Activated CD4-positive, alpha-beta memory T cell treated with anti-CD3 and anti-CD28 coated beads, Interleukin-2, amount 10 ng/mL, durations not matched to agents 7 days and 5 days (primary cell): ENCODE results near the gene SYT9. TPM values are rescaled to one million over a fixed set of nuclear protein-coding genes. Genes with fewer than 3 reads are reported as not detected.

ENCODE experiments used
- CTCF ChIA-PET: fragments of 350-600 bp; sonication (Branson Sonifier 250); formaldehyde crosslinking; loops from one replicate; lab custom pipeline; 2021; ENCODE audit warnings: antibody characterized with exemption, inconsistent platforms; lab: Charles Lee
- POLR2A ChIA-PET: fragments of 350-600 bp; sonication (Branson Sonifier 250); formaldehyde crosslinking; loops from one replicate; lab custom pipeline; 2021; ENCODE audit warnings: antibody characterized with exemption; lab: Charles Lee
- DNase-seq: peaks from one replicate; pipeline ENCODE4 v3.0.0-alpha.2; 2020
- H3K27ac Mint-ChIP-seq: one replicate; pipeline ENCODE4 v1.8.0; 2021; ENCODE audit warnings: mild to moderate bottlenecking, mixed read lengths
- H3K27me3 Mint-ChIP-seq: one replicate; pipeline ENCODE4 v1.8.0; 2021; ENCODE audit warnings: mixed read lengths
- H3K36me3 Mint-ChIP-seq: one replicate; pipeline ENCODE4 v1.8.0; 2021; ENCODE audit warnings: low read depth, mixed read lengths
- H3K4me1 Mint-ChIP-seq: one replicate; pipeline ENCODE4 v1.8.0; 2021; ENCODE audit warnings: mixed read lengths
- H3K4me3 Mint-ChIP-seq: one replicate; pipeline ENCODE4 v1.8.0; 2021; ENCODE audit warnings: mild to moderate bottlenecking, mixed read lengths
- H3K9me3 Mint-ChIP-seq: one replicate; pipeline ENCODE4 v1.8.0; 2021; ENCODE audit warnings: mixed read lengths
- total RNA-seq, 2 experiments: library from RNA; stranded (reverse); gene quantifications; one replicate each; pipeline ENCODE4 v1.2.3, GENCODE V29; 2021

Gene SYT9
- total RNA-seq, 2 experiments from 2014 or later: not detected

GRCh38 chr11:7484131-7484530, 232.4 kb downstream of the SYT9 start:
- no peak for DNase-seq
- no peaks in the 10 kb centered on the region for H3K36me3 Mint-ChIP-seq
- ChIA-PET CTCF (no interaction called here), POLR2A (no interaction called here)
- peaks cover 6% of the 10 kb centered on the region for H3K27me3 Mint-ChIP-seq
- no peak overlapping the region for H3K4me3 Mint-ChIP-seq
- no peaks in the 10 kb centered on the region for H3K4me1 Mint-ChIP-seq
- no peaks in the 10 kb centered on the region for H3K9me3 Mint-ChIP-seq
- no peak overlapping the region for H3K27ac Mint-ChIP-seq

- CTCF ChIA-PET: no interaction called here
- H3K9me3 Mint-ChIP-seq: no peaks in the 10 kb centered on the region
- DNase-seq: no peak
Observed at GRCh38 chr11:7484645-7485044, 232.9 kb downstream of the SYT9 start.

GRCh38 chr11:7485186-7486097, 233.7 kb downstream of the SYT9 start, which contains the start of gene OLFML1:
Gene OLFML1 (plus strand): TSS chr11:7485506. CDS start chr11:7485876, 370 bp downstream.
- CTCF ChIA-PET: interaction anchor here (0.8 kb wide), 1 partner anchor 180 kb away, joined by 3 read pairs; no protein-coding TSS in a partner anchor
- POLR2A ChIA-PET: no interaction called here
- H3K9me3 Mint-ChIP-seq: no peaks in the 10 kb centered on the region
- no peak within 1 kb of the TSS for H3K27ac Mint-ChIP-seq
- no peaks in the 10 kb centered on the region for H3K4me1 Mint-ChIP-seq
- H3K36me3 Mint-ChIP-seq: no peaks in the 10 kb centered on the region
- no peak for DNase-seq
- H3K4me3 Mint-ChIP-seq: no peak within 1 kb of the TSS
- peaks cover 10% of the 10 kb centered on the region for H3K27me3 Mint-ChIP-seq

More at GRCh38 chr11:7484645-7485044, 232.9 kb downstream of the SYT9 start:
- no peaks in the 10 kb centered on the region for H3K36me3 Mint-ChIP-seq
- H3K27ac Mint-ChIP-seq: no peak overlapping the region
- no peak overlapping the region for H3K4me3 Mint-ChIP-seq
- no peaks in the 10 kb centered on the region for H3K4me1 Mint-ChIP-seq
- POLR2A ChIA-PET: no interaction called here
- H3K27me3 Mint-ChIP-seq: peaks cover 10% of the 10 kb centered on the region

- no peak for DNase-seq
- Mint-ChIP-seq H3K27me3 (peaks cover 14% of the 10 kb centered on the region), H3K4me3 (no peak overlapping the region), H3K27ac (no peak overlapping the region), H3K36me3 (no peaks in the 10 kb centered on the region), H3K4me1 (no peaks in the 10 kb centered on the region), H3K9me3 (no peaks in the 10 kb centered on the region)
- CTCF ChIA-PET: no interaction called here
- POLR2A ChIA-PET: no interaction called here
Observed at GRCh38 chr11:7486098-7486780, 234.5 kb downstream of the SYT9 start.

- POLR2A ChIA-PET: no interaction called here
- H3K27me3 Mint-ChIP-seq: peaks cover 14% of the 10 kb centered on the region
- DNase-seq: no peak
- CTCF ChIA-PET: no interaction called here
- H3K27ac Mint-ChIP-seq: no peak overlapping the region
- H3K36me3 Mint-ChIP-seq: no peaks in the 10 kb centered on the region
- no peaks in the 10 kb centered on the region for H3K4me1 Mint-ChIP-seq
- no peaks in the 10 kb centered on the region for H3K9me3 Mint-ChIP-seq
- H3K4me3 Mint-ChIP-seq: no peak overlapping the region
Observed at GRCh38 chr11:7486781-7487140, 235.1 kb downstream of the SYT9 start.

- ChIA-PET CTCF (no interaction called here), POLR2A (no interaction called here)
- Mint-ChIP-seq H3K27me3 (peaks cover 14% of the 10 kb centered on the region), H3K4me1 (no peaks in the 10 kb centered on the region), H3K27ac (no peak overlapping the region), H3K36me3 (no peaks in the 10 kb centered on the region), H3K9me3 (no peaks in the 10 kb centered on the region), H3K4me3 (no peak overlapping the region)
- no peak for DNase-seq
Observed at GRCh38 chr11:7487360-7487759, 235.7 kb downstream of the SYT9 start.

GRCh38 chr11:7488681-7489080, 237.0 kb downstream of the SYT9 start:
- Mint-ChIP-seq H3K9me3 (no peaks in the 10 kb centered on the region), H3K4me3 (no peak overlapping the region), H3K4me1 (no peaks in the 10 kb centered on the region), H3K27me3 (peaks cover 14% of the 10 kb centered on the region), H3K27ac (no peak overlapping the region), H3K36me3 (no peaks in the 10 kb centered on the region)
- DNase-seq: no peak
- ChIA-PET CTCF (interaction anchor here (1.2 kb wide), 1 partner anchor 24 kb away, joined by 3 read pairs; no protein-coding TSS in a partner anchor), POLR2A (interaction anchor here (0.8 kb wide), 1 partner anchor 24 kb away, joined by 3 read pairs; no protein-coding TSS in a partner anchor)

GRCh38 chr11:7489376-7489775, 237.7 kb downstream of the SYT9 start:
- Mint-ChIP-seq H3K36me3 (no peaks in the 10 kb centered on the region), H3K4me1 (no peaks in the 10 kb centered on the region), H3K9me3 (no peaks in the 10 kb centered on the region), H3K4me3 (no peak overlapping the region), H3K27me3 (peaks cover 16% of the 10 kb centered on the region), H3K27ac (no peak overlapping the region)
- CTCF ChIA-PET: interaction anchor here (1.2 kb wide), 1 partner anchor 23 kb away, joined by 3 read pairs; no protein-coding TSS in a partner anchor
- DNase-seq: no peak
- POLR2A ChIA-PET: no interaction called here

GRCh38 chr11:7490054-7490453, 238.3 kb downstream of the SYT9 start:
- Mint-ChIP-seq H3K27me3 (peaks cover 15% of the 10 kb centered on the region), H3K9me3 (no peaks in the 10 kb centered on the region), H3K4me1 (no peaks in the 10 kb centered on the region), H3K27ac (no peak overlapping the region), H3K36me3 (no peaks in the 10 kb centered on the region), H3K4me3 (no peak overlapping the region)
- no peak for DNase-seq
- ChIA-PET POLR2A (no interaction called here), CTCF (no interaction called here)

- Mint-ChIP-seq H3K9me3 (no peaks in the 10 kb centered on the region), H3K4me1 (no peaks in the 10 kb centered on the region), H3K27me3 (peaks cover 15% of the 10 kb centered on the region), H3K36me3 (no peaks in the 10 kb centered on the region), H3K27ac (no peak overlapping the region), H3K4me3 (no peak overlapping the region)
- no peak for DNase-seq
- CTCF ChIA-PET: no interaction called here
- POLR2A ChIA-PET: no interaction called here
Observed at GRCh38 chr11:7490535-7490934, 238.8 kb downstream of the SYT9 start.

- CTCF ChIA-PET: no interaction called here
Observed at GRCh38 chr11:7492253-7492652, 240.5 kb downstream of the SYT9 start.

GRCh38 chr11:7493670-7494069, 242.0 kb downstream of the SYT9 start:
- Mint-ChIP-seq H3K9me3 (no peaks in the 10 kb centered on the region), H3K27ac (no peak overlapping the region), H3K27me3 (peaks cover 11% of the 10 kb centered on the region), H3K4me1 (peaks cover 4% of the 10 kb centered on the region), H3K36me3 (no peaks in the 10 kb centered on the region), H3K4me3 (no peak overlapping the region)
- ChIA-PET POLR2A (no interaction called here), CTCF (interaction anchor here (1.2 kb wide), 1 partner anchor 52 kb away, joined by 3 read pairs; no protein-coding TSS in a partner anchor)
- no peak for DNase-seq

More at GRCh38 chr11:7492253-7492652, 240.5 kb downstream of the SYT9 start:
- DNase-seq: no peak
- POLR2A ChIA-PET: no interaction called here
- peaks cover 13% of the 10 kb centered on the region for H3K27me3 Mint-ChIP-seq
- H3K27ac Mint-ChIP-seq: no peak overlapping the region
- no peak overlapping the region for H3K4me3 Mint-ChIP-seq
- H3K36me3 Mint-ChIP-seq: no peaks in the 10 kb centered on the region
- H3K9me3 Mint-ChIP-seq: no peaks in the 10 kb centered on the region
- H3K4me1 Mint-ChIP-seq: peaks cover 4% of the 10 kb centered on the region

GRCh38 chr11:7494086-7494745, 242.5 kb downstream of the SYT9 start:
- CTCF ChIA-PET: interaction anchor here (1.2 kb wide), 1 partner anchor 52 kb away, joined by 3 read pairs; no protein-coding TSS in a partner anchor
- H3K27me3 Mint-ChIP-seq: peaks cover 12% of the 10 kb centered on the region

More at GRCh38 chr11:7494086-7494745, 242.5 kb downstream of the SYT9 start:
- H3K9me3 Mint-ChIP-seq: no peaks in the 10 kb centered on the region
- H3K4me1 Mint-ChIP-seq: peaks cover 4% of the 10 kb centered on the region
- H3K27ac Mint-ChIP-seq: no peak overlapping the region
- no peak overlapping the region for H3K4me3 Mint-ChIP-seq
- H3K36me3 Mint-ChIP-seq: no peaks in the 10 kb centered on the region
- no peak for DNase-seq
- POLR2A ChIA-PET: no interaction called here
